ENCODE data around the gene TLK2. TPM values are rescaled to one million over a fixed set of nuclear protein-coding genes. Genes with fewer than 3 reads are reported as not detected.

The TLK2 gene
- polyA plus RNA-seq, 2 of the 4 experiments (the other 2 are of a cell fraction) = 30.4 to 68.7 TPM

DNA sequence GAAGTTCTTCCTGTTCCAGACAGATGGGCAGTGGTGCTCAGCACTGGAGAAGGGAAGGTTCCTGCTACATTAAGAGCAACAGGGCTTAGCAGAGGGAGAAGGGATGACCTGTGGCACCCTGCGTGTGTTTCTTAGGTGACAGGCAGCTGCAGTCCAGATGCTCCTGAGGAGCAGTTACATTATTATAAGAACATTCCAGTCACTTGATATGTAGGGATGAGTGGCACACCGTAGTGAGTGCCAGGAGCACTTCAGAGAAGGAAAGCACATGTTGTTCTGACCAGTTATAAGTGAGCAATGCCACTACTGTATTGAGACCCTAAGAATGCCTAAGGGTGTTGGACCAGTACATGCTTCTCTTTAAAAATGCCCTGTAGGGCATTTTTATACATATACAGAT lies 108.9 kb downstream of the TLK2 start:
- ChIA-PET POLR2A (no interaction called here), CTCF (interaction anchor here (1.4 kb wide), 1 partner anchor 32 kb away, joined by 3 read pairs; no protein-coding TSS in a partner anchor)
- Histone ChIP-seq H3K4me3 (no peak overlapping the region), H3K9me3 (no peaks in the 10 kb centered on the region), H3K4me1 (0 out of 3 replicates have a peak, but pooled peaks cover 3% of the 10 kb centered on the region), H3K4me2 (no peak overlapping the region), H3K27ac (no peak overlapping the region)
- ATAC-seq = peak in 1 of 2 experiments; percentile 25; a peak in 1 of 6 replicates
- no peak for FAIRE-seq
- no peak for DNase-seq (ENCODE audit: low read depth in 1 of 2, low spot score in 1 of 2)
- WGBS (ENCODE audit: missing lambda C conversion rate) = 96% methylated on average over 2 of the region's 2 CpGs
- TF ChIP-seq HES2 (IDR thresholded peaks at IDR 0.05) (no peak), POLR2A (IDR thresholded peaks at IDR 0.05; ENCODE audit: low read length) (no peak), RAD21 (conservative IDR thresholded peaks at IDR 0.05 in 1 of 2, IDR thresholded peaks at IDR 0.05 in 1 of 2) (no peak), FOSL2 (IDR thresholded peaks at IDR 0.05) (no peak), FOSL2 (CRISPR knock-in tag; IDR thresholded peaks at IDR 0.05) (no peak), TFCP2L1 (CRISPR knock-in tag; IDR thresholded peaks at IDR 0.05) (no peak), JUNB (IDR thresholded peaks at IDR 0.05) (no peak), ZC3H11A (IDR thresholded peaks at IDR 0.05) (no peak), EHF (CRISPR knock-in tag; IDR thresholded peaks at IDR 0.05) (no peak), HEYL (CRISPR knock-in tag; IDR thresholded peaks at IDR 0.05) (no peak), SMC3 (IDR thresholded peaks at IDR 0.05) (no peak), NFE2L2 (conservative IDR thresholded peaks at IDR 0.05; ENCODE audit: low read length) (no peak), ZNF302 (CRISPR knock-in tag; IDR thresholded peaks at IDR 0.05) (no peak), CHD2 (IDR thresholded peaks at IDR 0.05; ENCODE audit: low read length, partially characterized antibody) (no peak), EHMT2 (IDR thresholded peaks at IDR 0.05; ENCODE audit: low read depth) (no peak)

GRCh38 chr17:62588109-62588508 lies 109.5 kb downstream of the TLK2 start:
- H3K4me1 ChIP-seq = 0 out of 3 replicates have a peak, but pooled peaks cover 3% of the 10 kb centered on the region
- no peaks in the 10 kb centered on the region for H3K9me3 ChIP-seq
- no peak for TF ChIP-seq ELK1 (IDR thresholded peaks at IDR 0.05; ENCODE audit: low read depth, low read length)
- TF ChIP-seq HOXB5 (CRISPR knock-in tag; IDR thresholded peaks at IDR 0.05) = no peak
- TF ChIP-seq EP300 (IDR thresholded peaks at IDR 0.05) = no peak
- TF ChIP-seq SREBF2 (IDR thresholded peaks at IDR 0.05) = no peak
- no peak for TF ChIP-seq MAFK (IDR thresholded peaks at IDR 0.05; ENCODE audit: partially characterized antibody)
- TF ChIP-seq, protein P1, sequence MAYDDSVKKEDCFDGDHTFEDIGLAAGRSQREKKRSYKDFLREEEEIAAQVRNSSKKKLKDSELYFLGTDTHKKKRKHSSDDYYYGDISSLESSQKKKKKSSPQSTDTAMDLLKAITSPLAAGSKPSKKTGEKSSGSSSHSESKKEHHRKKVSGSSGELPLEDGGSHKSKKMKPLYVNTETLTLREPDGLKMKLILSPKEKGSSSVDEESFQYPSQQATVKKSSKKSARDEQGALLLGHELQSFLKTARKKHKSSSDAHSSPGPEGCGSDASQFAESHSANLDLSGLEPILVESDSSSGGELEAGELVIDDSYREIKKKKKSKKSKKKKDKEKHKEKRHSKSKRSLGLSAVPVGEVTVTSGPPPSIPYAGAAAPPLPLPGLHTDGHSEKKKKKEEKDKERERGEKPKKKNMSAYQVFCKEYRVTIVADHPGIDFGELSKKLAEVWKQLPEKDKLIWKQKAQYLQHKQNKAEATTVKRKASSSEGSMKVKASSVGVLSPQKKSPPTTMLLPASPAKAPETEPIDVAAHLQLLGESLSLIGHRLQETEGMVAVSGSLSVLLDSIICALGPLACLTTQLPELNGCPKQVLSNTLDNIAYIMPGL (CRISPR knock-in tag; IDR thresholded peaks at IDR 0.05; ENCODE audit: borderline replicate concordance) = no peak
- no peak for TF ChIP-seq HES2 (IDR thresholded peaks at IDR 0.05)
- TF ChIP-seq RCOR1 (IDR thresholded peaks at IDR 0.05; ENCODE audit: low read depth, low read length) = no peak
- TF ChIP-seq MAX (IDR thresholded peaks at IDR 0.05) = no peak
- TF ChIP-seq, protein P2, sequence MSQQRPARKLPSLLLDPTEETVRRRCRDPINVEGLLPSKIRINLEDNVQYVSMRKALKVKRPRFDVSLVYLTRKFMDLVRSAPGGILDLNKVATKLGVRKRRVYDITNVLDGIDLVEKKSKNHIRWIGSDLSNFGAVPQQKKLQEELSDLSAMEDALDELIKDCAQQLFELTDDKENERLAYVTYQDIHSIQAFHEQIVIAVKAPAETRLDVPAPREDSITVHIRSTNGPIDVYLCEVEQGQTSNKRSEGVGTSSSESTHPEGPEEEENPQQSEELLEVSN (IDR thresholded peaks at IDR 0.05; ENCODE audit: borderline replicate concordance, low read depth) = no peak
- TF ChIP-seq TP53 (CRISPR knock-in tag; IDR thresholded peaks at IDR 0.05) = no peak
- no peak for TF ChIP-seq MYC (IDR thresholded peaks at IDR 0.05; ENCODE audit: borderline replicate concordance, low read length)
- TF ChIP-seq RAD21 (conservative IDR thresholded peaks at IDR 0.05 in 1 of 2, IDR thresholded peaks at IDR 0.05 in 1 of 2) = no peak
- no peak for TF ChIP-seq TFCP2L1 (CRISPR knock-in tag; IDR thresholded peaks at IDR 0.05)
- TF ChIP-seq SMC3 (IDR thresholded peaks at IDR 0.05) = no peak
- TF ChIP-seq KDM5A (IDR thresholded peaks at IDR 0.05) = no peak
- TF ChIP-seq CEBPB (IDR thresholded peaks at IDR 0.05) = no peak
- no peak for TF ChIP-seq BHLHE40 (IDR thresholded peaks at IDR 0.05; ENCODE audit: low read depth, low read length)
- TF ChIP-seq JUNB (IDR thresholded peaks at IDR 0.05) = no peak
- no peak for TF ChIP-seq POLR2A (IDR thresholded peaks at IDR 0.05; ENCODE audit: low read length)
- H3K4me2 ChIP-seq = no peak overlapping the region
- ATAC-seq (no peak), DNase-seq (ENCODE audit: low read depth in 1 of 2, low spot score in 1 of 2) (no peak), FAIRE-seq (no peak)
- no peak overlapping the region for H3K4me3 ChIP-seq
- ChIA-PET POLR2A (no interaction called here), CTCF (interaction anchor here (1.4 kb wide), 1 partner anchor 31 kb away, joined by 3 read pairs; no protein-coding TSS in a partner anchor)
- no peak overlapping the region for H3K27ac ChIP-seq
- WGBS (ENCODE audit: missing lambda C conversion rate) = 92% methylated on average over 7 of the region's 7 CpGs
